IMR-90 (cell line): ENCODE measurements around the gene PABPC1L. TPM values are rescaled to one million over a fixed set of nuclear protein-coding genes. Genes with fewer than 3 reads are reported as not detected.

Experiments
- ATAC-seq: fragments of 200-7000 bp; cut with Tn5 transposase; 2 replicates; pipeline ENCODE4 v1.9.1; 2020; ENCODE audit warnings: low read depth, mild to moderate bottlenecking, moderate library complexity
- BruUV-seq: library from RNA; stranded (reverse); fragments of 400-500 nt; replicated peaks from 2 replicates; lab custom pipeline; 2021; lab: Mats Ljungman, UMichigan
- CTCF ChIA-PET: fragments of 300-600 bp; formaldehyde crosslinking; extraction: SDS; loops from one replicate; lab custom pipeline; 2021; ENCODE audit warnings: antibody characterized with exemption; lab: Yijun Ruan, JAX
- POLR2A ChIA-PET: fragments of 300-600 bp; sonication (Branson Sonifier 250); formaldehyde crosslinking; loops from one replicate; lab custom pipeline; 2022; ENCODE audit warnings: antibody characterized with exemption; ENCODE audit not compliant: unreplicated experiment; lab: Charles Lee
- DNase-seq: peaks from one replicate; pipeline ENCODE4 v3.0.0; 2013
- H2AFZ ChIP-seq: replicated peaks from 2 replicates; pipeline ENCODE3; 2013; ENCODE audit warnings: low read length, mild to moderate bottlenecking; ENCODE audit not compliant: poor library complexity
- H2AK5ac ChIP-seq: 2 replicates; pipeline ENCODE4 v1.6.1; 2013; ENCODE audit warnings: low read depth, low read length, inconsistent platforms
- H2AK9ac ChIP-seq: replicated peaks from 2 replicates; pipeline ENCODE3; 2013; ENCODE audit warnings: mild to moderate bottlenecking, low read depth, low read length, moderate library complexity; ENCODE audit not compliant: poor library complexity
- H2BK120ac ChIP-seq: 2 replicates; pipeline ENCODE4 v1.6.1; 2013; ENCODE audit warnings: low read depth, low read length, inconsistent platforms
- H2BK15ac ChIP-seq: 3 replicates; pipeline ENCODE4 v1.6.1; 2013; ENCODE audit warnings: low read depth, low read length, inconsistent platforms
- H2BK20ac ChIP-seq: 2 replicates; pipeline ENCODE4 v1.6.1; 2013; ENCODE audit warnings: low read depth, mild to moderate bottlenecking, inconsistent platforms, low read length, moderate library complexity
- H2BK5ac ChIP-seq: 2 replicates; pipeline ENCODE4 v1.6.1; 2013; ENCODE audit warnings: mild to moderate bottlenecking, low read depth, low read length, inconsistent platforms; ENCODE audit not compliant: poor library complexity, severe bottlenecking
- H3K14ac ChIP-seq: replicated peaks from 2 replicates; pipeline ENCODE4 v1.6.1; 2013; ENCODE audit warnings: low read depth, low read length, inconsistent platforms
- H3K18ac ChIP-seq: 2 replicates; pipeline ENCODE4 v1.6.1; 2013; ENCODE audit warnings: low read depth, low read length, control low read depth
- H3K23ac ChIP-seq: 2 replicates; pipeline ENCODE4 v1.6.1; 2013; ENCODE audit warnings: low read depth, low read length, inconsistent platforms
- H3K27ac ChIP-seq: 2 replicates; pipeline ENCODE4 v1.5.1; 2013; ENCODE audit warnings: mild to moderate bottlenecking, control low read depth, low read length; ENCODE audit not compliant: insufficient read depth
- H3K27me3 ChIP-seq: 2 replicates; pipeline ENCODE4 v1.6.1; 2013; ENCODE audit warnings: low read length; ENCODE audit not compliant: control insufficient read depth, insufficient read depth
- H3K36me3 ChIP-seq: 2 replicates; pipeline ENCODE4 v1.6.1; 2013; ENCODE audit warnings: low read length, mixed read lengths; ENCODE audit not compliant: control insufficient read depth, insufficient read depth
- H3K4ac ChIP-seq: 2 replicates; pipeline ENCODE4 v1.6.1; 2013; ENCODE audit warnings: low read depth, low read length, inconsistent platforms
- H3K4me1 ChIP-seq: 2 replicates; pipeline ENCODE4 v1.6.1; 2013; ENCODE audit warnings: low read length, mixed read lengths; ENCODE audit not compliant: control insufficient read depth, insufficient read depth
- H3K4me2 ChIP-seq: 2 replicates; pipeline ENCODE4 v1.6.1; 2013; ENCODE audit warnings: low read depth, mild to moderate bottlenecking, control low read depth, low read length, moderate library complexity
- H3K4me3 ChIP-seq: 2 replicates; pipeline ENCODE4 v1.5.1; 2013; ENCODE audit warnings: low read depth, mild to moderate bottlenecking, control low read depth, low read length, moderate library complexity; ENCODE audit not compliant: insufficient read depth
- H3K56ac ChIP-seq: 2 replicates; pipeline ENCODE4 v1.6.1; 2013; ENCODE audit warnings: low read length, inconsistent platforms; ENCODE audit not compliant: insufficient read depth; ENCODE audit errors: extremely low read depth
- H3K79me1 ChIP-seq, 2 experiments: 2 replicates each; pipeline ENCODE4 v1.6.1; 2013; ENCODE audit warnings: low read length in 2 of 2, inconsistent platforms in 1 of 2, low read depth in 1 of 2
- H3K9ac ChIP-seq: 2 replicates; pipeline ENCODE4 v1.6.1; 2013; ENCODE audit warnings: low read depth, low read length, control low read depth
- H3K9me1 ChIP-seq: 2 replicates; pipeline ENCODE4 v1.6.1; 2013; ENCODE audit warnings: low read length, inconsistent platforms; ENCODE audit not compliant: insufficient read depth
- H3K9me3 ChIP-seq: 2 replicates; pipeline ENCODE4 v1.6.1; 2013; ENCODE audit warnings: low read length; ENCODE audit not compliant: control insufficient read depth, insufficient read depth
- H4K20me1 ChIP-seq: 2 replicates; pipeline ENCODE4 v1.6.1; 2013; ENCODE audit warnings: low read length, inconsistent platforms; ENCODE audit not compliant: insufficient read depth
- H4K5ac ChIP-seq: 2 replicates; pipeline ENCODE4 v1.6.1; 2013; ENCODE audit warnings: mild to moderate bottlenecking, low read depth, low read length, control low read depth
- H4K8ac ChIP-seq, 2 experiments: 2 replicates each; pipeline ENCODE4 v1.6.1; 2013; ENCODE audit warnings: low read depth in 2 of 2, low read length in 2 of 2, control low read depth in 1 of 2, inconsistent platforms in 1 of 2
- H4K91ac ChIP-seq: 2 replicates; pipeline ENCODE4 v1.6.1; 2013; ENCODE audit warnings: low read depth, low read length, inconsistent platforms; ENCODE audit not compliant: insufficient read depth
- CEBPB ChIP-seq: IDR thresholded peaks from 2 replicates; pipeline ENCODE4 v1.6.1; 2012; ENCODE audit warnings: low read depth, low read length, improper control_type of control experiment
- CHD1 ChIP-seq: IDR thresholded peaks from 2 replicates; pipeline ENCODE4 v1.6.1; 2012; ENCODE audit warnings: low read depth, low read length, improper control_type of control experiment
- CTCF ChIP-seq: conservative IDR thresholded peaks from 2 replicates; pipeline ENCODE4 v1.5.1; 2012; ENCODE audit warnings: mild to moderate bottlenecking, low read depth, low read length, improper control_type of control experiment
- MAFK ChIP-seq: IDR thresholded peaks from 2 replicates; pipeline ENCODE4 v1.6.1; 2012; ENCODE audit warnings: low read depth, low read length, improper control_type of control experiment
- MXI1 ChIP-seq: IDR thresholded peaks from 2 replicates; pipeline ENCODE4 v1.6.1; 2012; ENCODE audit warnings: low read depth, mild to moderate bottlenecking, low read length, moderate library complexity, borderline replicate concordance
- NFE2L2 ChIP-seq: fragments of 150-350 bp; IDR thresholded peaks from 2 replicates; pipeline ENCODE4 v1.6.1; 2016; ENCODE audit warnings: low read depth, mild to moderate bottlenecking, low read length
- POLR2A ChIP-seq: IDR thresholded peaks from 2 replicates; pipeline ENCODE4 v1.6.1; 2012; ENCODE audit warnings: mild to moderate bottlenecking, low read depth, low read length
- RAD21 ChIP-seq: IDR thresholded peaks from 2 replicates; pipeline ENCODE4 v1.6.1; 2012; ENCODE audit warnings: low read length, improper control_type of control experiment
- RCOR1 ChIP-seq: IDR thresholded peaks from 2 replicates; pipeline ENCODE4 v1.6.1; 2012; ENCODE audit warnings: mild to moderate bottlenecking, low read length, improper control_type of control experiment; ENCODE audit not compliant: insufficient replicate concordance
- USF2 ChIP-seq: fragments of 150-350 bp; IDR thresholded peaks from 2 replicates; pipeline ENCODE4 v1.6.1; 2017; ENCODE audit warnings: mild to moderate bottlenecking, antibody characterized with exemption, low read length, low read depth
- WGBS, 2 experiments: methylation state at CpG; one replicate each; pipeline versions ENCODE4 v1.1.5 to v1.1.7; 2013; ENCODE audit warnings: missing lambda C conversion rate in 2 of 2; ENCODE audit not compliant: insufficient read length in 1 of 2; ENCODE audit errors: extremely low coverage in 2 of 2; 5-methylcytosine and 5-hydroxymethylcytosine counted together
- dilution Hi-C: fragments of 300-500 bp; cut with HindIII; formaldehyde crosslinking; loops from one replicate; pipeline ENCODE4 v1.14.3; 2018; ENCODE audit warnings: low sequenced_read_pairs; ENCODE audit not compliant: unreplicated experiment
- in situ Hi-C: fragments of 300-500 bp; cut with MboI; formaldehyde crosslinking; loops from 3 replicates; pipeline ENCODE4 v1.14.3; 2019; ENCODE audit warnings: low sequenced_read_pairs, inconsistent platforms, mixed read lengths
- intact Hi-C: fragments of 100-400 bp; cut with micrococcal nuclease; formaldehyde crosslinking; loops from 2 replicates; pipeline ENCODE4 v1.10.0; 2022
- polyA plus RNA-seq, 3 experiments: library from polyadenylated mRNA; depleted of rRNA; stranded (reverse); fragments of >200 nt; gene quantifications; 2 replicates each; pipeline ENCODE4 v1.2.3, GENCODE V29; 2012; ENCODE audit warnings: low replicate concordance in 1 of 3
- total RNA-seq: library from RNA; depleted of rRNA; stranded (reverse); fragments of >200 nt; gene quantifications from 2 replicates; pipeline ENCODE4 v1.2.3, GENCODE V29; 2012

The PABPC1L gene
- total and polyA plus RNA-seq, 2 of the 4 experiments (the other 2 are of a cell fraction) = 6.1 to 82.4 TPM

- Histone ChIP-seq H3K18ac (no peak overlapping the region), H3K27ac (no peak overlapping the region), H3K36me3 (peaks cover 2% of the 10 kb centered on the region), H2BK5ac (no peak overlapping the region), H3K79me1 (peaks cover 9 to 39% of the 10 kb centered on the region in 2 experiments; a peak in 3 of 4 replicates), H2BK120ac (no peak overlapping the region), H4K8ac (no peak overlapping the region), H3K4me3 (no peak overlapping the region), H3K4me2 (no peak overlapping the region), H2BK20ac (no peak overlapping the region), H3K56ac (no peak overlapping the region), H2AK9ac (no peak overlapping the region), H4K5ac (no peak overlapping the region), H2AK5ac (no peak overlapping the region), H3K9me1 (peaks cover 18% of the 10 kb centered on the region), H3K9ac (no peak overlapping the region), H4K20me1 (peaks cover 94% of the 10 kb centered on the region), H3K14ac (no peak overlapping the region), H3K23ac (no peak overlapping the region), H3K4ac (no peak overlapping the region), H2BK15ac (no peak overlapping the region), H2AFZ (no peak overlapping the region), H4K91ac (no peak overlapping the region), H3K27me3 (no peaks in the 10 kb centered on the region), H3K4me1 (peaks cover 8% of the 10 kb centered on the region), H3K9me3 (no peaks in the 10 kb centered on the region)
- in situ Hi-C loops = no loop called here
- no peak for DNase-seq
- intact Hi-C loops = no loop called here
- ChIA-PET POLR2A (no interaction called here), CTCF (no interaction called here)
- TF ChIP-seq NFE2L2 (no peak), CTCF (no peak), POLR2A (no peak), RAD21 (no peak), CHD1 (no peak), MXI1 (no peak), USF2 (no peak), RCOR1 (no peak), MAFK (no peak), CEBPB (no peak)
- no CpG with 5 or more reads among the region's 1 CpG for WGBS, 2 experiments
- dilution Hi-C loops = no loop called here
- BruUV-seq = no TSS peak
- no peak for ATAC-seq
These were observed 18.0 kb upstream of the PABPC1L start for GRCh38 chr20:44891826-44892225.
